Endothelial cell of umbilical vein (primary cell): ENCODE results near the gene PTPRD. TPM values are rescaled to one million over a fixed set of nuclear protein-coding genes. Genes with fewer than 3 reads are reported as not detected.

Experiments
- BruUV-seq: library from RNA; stranded (reverse); fragments of 400-500 nt; replicated peaks from 2 replicates; lab custom pipeline; 2021; lab: Mats Ljungman, UMichigan
- CTCF ChIA-PET: fragments of 300-600, 350-600 bp; sonication (Branson Sonifier 250); formaldehyde crosslinking; loops from one replicate; lab custom pipeline; 2021; ENCODE audit warnings: antibody characterized with exemption, inconsistent platforms; lab: Charles Lee
- POLR2A ChIA-PET: fragments of 300-600, 350-600 bp; sonication (Branson Sonifier 250); formaldehyde crosslinking; loops from one replicate; lab custom pipeline; 2021; ENCODE audit warnings: antibody characterized with exemption, inconsistent platforms; lab: Charles Lee
- DNase-seq: peaks from one replicate; pipeline ENCODE4 v3.0.0-alpha.2; 2011; ENCODE audit warnings: low read depth, low spot score
- FAIRE-seq: peaks from 2 replicates; lab custom pipeline; 2011; peaks lifted over from hg19 to GRCh38; lab: Jason Lieb, UNC
- H2AFZ ChIP-seq: 2 replicates; pipeline ENCODE4 v1.6.0; 2012; ENCODE audit warnings: low read depth, low read length, control low read depth, inconsistent platforms
- H3K27ac ChIP-seq: 2 replicates; pipeline ENCODE4 v1.5.1; 2011; ENCODE audit warnings: low read depth, mild to moderate bottlenecking, control low read depth, low read length, moderate library complexity; ENCODE audit not compliant: insufficient read depth
- H3K27me3 ChIP-seq, 2 experiments: 2 replicates each; pipeline versions ENCODE4 v1.6.0 to v1.6.1; 2011; ENCODE audit warnings: low read length in 2 of 2, mixed read lengths in 1 of 2; ENCODE audit not compliant: control insufficient read depth in 2 of 2, insufficient read depth in 2 of 2
- H3K36me3 ChIP-seq, 2 experiments: 2 replicates in 1 of 2; 3 replicates in 1 of 2; pipeline ENCODE4 v1.5.1; 2011; ENCODE audit warnings: low read length in 2 of 2, mild to moderate bottlenecking in 1 of 2, moderate library complexity in 1 of 2; ENCODE audit not compliant: control insufficient read depth in 2 of 2, insufficient read depth in 2 of 2; ENCODE audit errors: extremely low read depth in 1 of 2
- H3K4me1 ChIP-seq: 3 replicates; pipeline ENCODE4 v1.5.1; 2011; ENCODE audit warnings: mild to moderate bottlenecking, low read length; ENCODE audit not compliant: control insufficient read depth, insufficient read depth; ENCODE audit errors: extremely low read depth
- H3K4me2 ChIP-seq: 2 replicates; pipeline ENCODE4 v1.6.1; 2011; ENCODE audit warnings: low read length, control low read depth, mixed read lengths; ENCODE audit not compliant: insufficient read depth
- H3K4me3 ChIP-seq, 3 experiments: fragments of 200-600 bp in 1 of 3; sonication (generic), shearing (Covaris generic) in 1 of 3; replicated peaks in 1 of 3; 2 replicates each; pipeline ENCODE4 v1.5.1; 2011 to 2016; ENCODE audit warnings: control low read depth in 3 of 3, low read length in 3 of 3, mild to moderate bottlenecking in 2 of 3, inconsistent platforms in 1 of 3, low read depth in 1 of 3, moderate library complexity in 1 of 3; ENCODE audit not compliant: insufficient read depth in 1 of 3
- H3K79me2 ChIP-seq: 2 replicates; pipeline ENCODE4 v1.6.0; 2012; ENCODE audit warnings: low read length, inconsistent platforms; ENCODE audit not compliant: control insufficient read depth, insufficient read depth
- H3K9ac ChIP-seq: replicated peaks from 2 replicates; pipeline ENCODE3; 2011; ENCODE audit warnings: low read length, control low read depth; ENCODE audit not compliant: insufficient read depth; ENCODE audit errors: extremely low read depth
- H3K9me1 ChIP-seq: replicated peaks from 3 replicates; pipeline ENCODE4 v1.6.0; 2011; ENCODE audit warnings: mild to moderate bottlenecking, low read length; ENCODE audit not compliant: control insufficient read depth, insufficient read depth; ENCODE audit errors: extremely low read depth
- H3K9me3 ChIP-seq: replicated peaks from 2 replicates; pipeline ENCODE4 v1.5.1; 2012; ENCODE audit warnings: low read length, inconsistent platforms; ENCODE audit not compliant: control insufficient read depth, insufficient read depth
- H4K20me1 ChIP-seq: replicated peaks from 2 replicates; pipeline ENCODE3; 2011; ENCODE audit warnings: mild to moderate bottlenecking, low read length; ENCODE audit not compliant: control insufficient read depth, insufficient read depth; ENCODE audit errors: extremely low read depth
- CTCF ChIP-seq, 2 donors: IDR thresholded peaks; 1 replicate in 1 of 2; 2 replicates in 1 of 2; pipeline ENCODE4 v1.5.1; 2011; ENCODE audit warnings: low read length in 2 of 2, mild to moderate bottlenecking in 2 of 2, moderate library complexity in 2 of 2, control low read depth in 1 of 2, inconsistent platforms in 1 of 2, low read depth in 1 of 2; ENCODE audit not compliant: insufficient read depth in 1 of 2; ENCODE audit errors: extremely low read depth in 1 of 2
- EZH2 ChIP-seq: IDR thresholded peaks from 2 replicates; pipeline ENCODE4 v1.6.1; 2012; ENCODE audit warnings: borderline replicate concordance, low read depth, mild to moderate bottlenecking, moderate library complexity, low read length, inconsistent platforms; ENCODE audit not compliant: severe bottlenecking
- FOS ChIP-seq: IDR thresholded peaks from 2 replicates; pipeline ENCODE4 v1.6.1; 2011; ENCODE audit warnings: mild to moderate bottlenecking, low read length, moderate library complexity, borderline replicate concordance; ENCODE audit not compliant: insufficient read depth
- GATA2 ChIP-seq: IDR thresholded peaks from 2 replicates; pipeline ENCODE4 v1.7.0; 2011; ENCODE audit warnings: low read depth, mild to moderate bottlenecking, moderate library complexity, mixed read lengths, low read length; ENCODE audit not compliant: insufficient read length, insufficient read depth
- JUN ChIP-seq: IDR thresholded peaks from 2 replicates; pipeline ENCODE4 v1.6.1; 2011; ENCODE audit warnings: borderline replicate concordance, low read depth; ENCODE audit not compliant: insufficient read length, insufficient read depth
- MYC ChIP-seq: IDR thresholded peaks from one replicate; pipeline ENCODE4 v1.6.1; 2011; ENCODE audit warnings: mild to moderate bottlenecking, low read depth, low read length
- POLR2A ChIP-seq: IDR thresholded peaks from 2 replicates; pipeline ENCODE4 v1.6.1; 2012; ENCODE audit warnings: low read depth, mild to moderate bottlenecking, control low read depth, low read length
- POLR2AphosphoS5 ChIP-seq: IDR thresholded peaks from 2 replicates; pipeline ENCODE4 v1.6.1; 2012; ENCODE audit warnings: low read depth, mild to moderate bottlenecking, control low read depth, low read length, moderate library complexity; ENCODE audit not compliant: insufficient read depth
- dilution Hi-C: fragments of 300-500 bp; cut with MboI; formaldehyde crosslinking; loops from one replicate; pipeline ENCODE4 v1.15.0; 2019; ENCODE audit warnings: low sequenced_read_pairs; ENCODE audit not compliant: extremely low pct_ligation_motif_present
- intact Hi-C: fragments of 100-400 bp; cut with micrococcal nuclease; formaldehyde crosslinking; loops from one replicate; pipeline ENCODE4 v1.10.0; 2022
- polyA plus RNA-seq, 4 experiments: library from polyadenylated mRNA; depleted of rRNA in 3 of 4; stranded (reverse) in 3 of 4; unstranded in 1 of 4; fragments of >200 nt; gene quantifications; 2 replicates each; pipeline versions ENCODE4 v1.2.1 to v1.2.3, GENCODE V29; 2011 to 2012; ENCODE audit warnings: missing spikeins in 1 of 4
- total RNA-seq: library from RNA; stranded (reverse); gene quantifications from 2 replicates; pipeline ENCODE4 v1.2.3, GENCODE V29; 2021
- TF ChIP-seq, protein P1 (sequence below): IDR thresholded peaks from 2 replicates; pipeline ENCODE4 v1.6.1; 2011; ENCODE audit not compliant: insufficient read depth, insufficient read length

The PTPRD gene
- total and polyA plus RNA-seq, 2 donors (not counting 3 experiments of a cell fraction or from before 2014, with no cell fraction given), result 5.5 to 5.7 TPM

DNA sequence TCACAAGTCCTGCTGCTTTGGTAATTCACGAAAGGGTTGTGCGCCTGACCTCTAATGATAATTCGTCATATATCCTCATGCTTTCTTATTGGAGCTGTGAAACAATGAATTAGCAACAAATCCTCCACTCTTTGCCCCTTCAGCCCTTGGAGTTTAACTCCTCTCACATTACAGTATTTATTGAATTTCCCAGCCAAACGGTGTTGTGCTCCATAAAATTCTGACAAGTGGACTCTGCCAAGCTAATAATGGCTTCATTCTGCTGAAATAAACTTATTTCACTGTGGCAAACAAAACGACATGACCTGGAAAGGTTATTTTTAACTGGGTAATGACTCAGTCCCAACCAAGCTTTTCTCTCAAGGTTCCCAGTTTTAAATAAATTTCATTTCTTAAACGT is 1828.9 kb downstream of the PTPRD start:
- Histone ChIP-seq H4K20me1 (no peaks in the 10 kb centered on the region), H3K9me1 (no peaks in the 10 kb centered on the region), H2AFZ (no peak overlapping the region), H3K4me1 (no peaks in the 10 kb centered on the region), H3K27ac (no peak overlapping the region), H3K9ac (no peak overlapping the region), H3K79me2 (no peaks in the 10 kb centered on the region), H3K9me3 (no peaks in the 10 kb centered on the region), H3K4me2 (no peak overlapping the region), H3K27me3 (no peaks in the 10 kb centered on the region), H3K4me3 (no peak overlapping the region), H3K36me3 (no peaks in the 10 kb centered on the region)
- ChIA-PET POLR2A (no interaction called here), CTCF (no interaction called here)
- DNase-seq (no peak), FAIRE-seq (no peak)
- intact Hi-C loops (no loop called here), dilution Hi-C loops (no loop called here)
- no TSS peak for BruUV-seq
- TF ChIP-seq MYC, result no peak
- TF ChIP-seq JUN, result no peak
- TF ChIP-seq CTCF (IDR thresholded peaks at IDR 0.05; ENCODE audit: extremely low read depth in 1 of 2, insufficient read depth in 1 of 2, low read depth in 1 of 2, low read length in 2 of 2), result no peak
- no peak for TF ChIP-seq POLR2AphosphoS5
- TF ChIP-seq, protein P1, sequence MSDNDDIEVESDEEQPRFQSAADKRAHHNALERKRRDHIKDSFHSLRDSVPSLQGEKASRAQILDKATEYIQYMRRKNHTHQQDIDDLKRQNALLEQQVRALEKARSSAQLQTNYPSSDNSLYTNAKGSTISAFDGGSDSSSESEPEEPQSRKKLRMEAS, result no peak
- TF ChIP-seq FOS, result no peak
- no peak for TF ChIP-seq EZH2
- TF ChIP-seq GATA2, result no peak
- TF ChIP-seq POLR2A, result no peak
